HepG2 (cell line): ENCODE results near the gene ZBTB7B.

Experiments
- KLF9 ChIP-seq: IDR thresholded peaks from 2 replicates; pipeline ENCODE4 v1.6.1; 2016; ENCODE audit warnings: low read depth
- NCOA2 ChIP-seq: sonication (generic); formaldehyde crosslinking; IDR thresholded peaks from 2 replicates; pipeline ENCODE4 v1.8.0; 2022; ENCODE audit warnings: inconsistent platforms
- SMC3 ChIP-seq: IDR thresholded peaks from 2 replicates; pipeline ENCODE4 v1.6.1; 2011; ENCODE audit warnings: low read length, improper control_type of control experiment
- ZNF350 ChIP-seq: sonication (generic); formaldehyde crosslinking; IDR thresholded peaks from 2 replicates; pipeline ENCODE4 v1.4.0; 2020; ENCODE audit warnings: mild to moderate bottlenecking, low read depth, missing genetic modification reagents, borderline replicate concordance
- ZNF776 ChIP-seq: sonication (generic); formaldehyde crosslinking; IDR thresholded peaks from 2 replicates; pipeline ENCODE4 v1.4.0; 2020; ENCODE audit warnings: mild to moderate bottlenecking, missing genetic modification reagents
- TF ChIP-seq, protein P1 (sequence below): sonication (generic); formaldehyde crosslinking; IDR thresholded peaks from 2 replicates; pipeline ENCODE4 v1.8.1; 2023; ENCODE audit warnings: mild to moderate bottlenecking, missing genetic modification reagents

DNA sequence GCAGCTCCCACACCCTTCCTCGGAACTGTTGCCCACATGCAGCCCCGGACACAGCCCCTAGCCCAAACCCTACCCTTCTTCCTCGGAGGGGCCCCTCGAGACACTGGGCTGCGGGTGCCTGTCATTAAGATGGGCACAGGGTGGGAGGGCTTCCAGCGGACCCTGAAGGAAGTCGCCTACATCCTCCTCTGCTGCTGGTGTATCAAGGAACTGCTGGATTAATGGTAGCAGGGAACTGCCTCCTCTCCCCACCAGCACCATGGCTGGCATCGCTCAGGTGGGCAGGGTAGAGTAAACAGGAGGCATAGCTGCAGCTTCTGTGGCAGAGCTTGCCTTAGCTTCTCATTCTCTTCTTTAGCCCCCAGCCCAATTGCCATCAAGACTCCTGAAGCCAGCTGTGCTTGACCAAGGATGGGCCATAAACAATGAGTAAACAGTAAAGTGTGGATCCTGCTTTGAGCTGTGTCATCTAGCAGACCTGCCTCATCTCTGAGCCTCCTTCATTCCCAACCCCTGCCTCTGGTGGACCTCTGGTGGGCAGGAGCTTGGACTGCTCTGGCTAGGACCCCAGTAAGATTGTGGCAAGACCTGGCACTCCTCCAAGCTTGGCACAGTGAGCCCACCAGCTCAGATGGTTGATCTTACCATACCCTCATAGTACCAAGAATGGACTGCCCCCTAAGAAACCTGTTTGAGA, 8.9 kb upstream of the ZBTB7B start, which contains the start of gene LENEP:
- no peak for TF ChIP-seq ZNF776 (CRISPR knock-in tag)
- no peak for TF ChIP-seq SMC3
- no peak for TF ChIP-seq KLF9 (CRISPR knock-in tag)
- no peak for TF ChIP-seq ZNF350
- TF ChIP-seq NCOA2, result no peak
- TF ChIP-seq, protein P1, sequence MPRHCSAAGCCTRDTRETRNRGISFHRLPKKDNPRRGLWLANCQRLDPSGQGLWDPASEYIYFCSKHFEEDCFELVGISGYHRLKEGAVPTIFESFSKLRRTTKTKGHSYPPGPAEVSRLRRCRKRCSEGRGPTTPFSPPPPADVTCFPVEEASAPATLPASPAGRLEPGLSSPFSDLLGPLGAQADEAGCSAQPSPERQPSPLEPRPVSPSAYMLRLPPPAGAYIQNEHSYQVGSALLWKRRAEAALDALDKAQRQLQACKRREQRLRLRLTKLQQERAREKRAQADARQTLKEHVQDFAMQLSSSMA (CRISPR knock-in tag), result no peak
